Fibroblast of peridontal ligament (primary cell): Measurements from ENCODE around the gene MAMDC2.

Experiments used
- DNase-seq: peaks from one replicate; pipeline ENCODE4 v3.0.0-alpha.2; 2010; ENCODE audit errors: extremely low read depth

MAMDC2 gene, protein sequence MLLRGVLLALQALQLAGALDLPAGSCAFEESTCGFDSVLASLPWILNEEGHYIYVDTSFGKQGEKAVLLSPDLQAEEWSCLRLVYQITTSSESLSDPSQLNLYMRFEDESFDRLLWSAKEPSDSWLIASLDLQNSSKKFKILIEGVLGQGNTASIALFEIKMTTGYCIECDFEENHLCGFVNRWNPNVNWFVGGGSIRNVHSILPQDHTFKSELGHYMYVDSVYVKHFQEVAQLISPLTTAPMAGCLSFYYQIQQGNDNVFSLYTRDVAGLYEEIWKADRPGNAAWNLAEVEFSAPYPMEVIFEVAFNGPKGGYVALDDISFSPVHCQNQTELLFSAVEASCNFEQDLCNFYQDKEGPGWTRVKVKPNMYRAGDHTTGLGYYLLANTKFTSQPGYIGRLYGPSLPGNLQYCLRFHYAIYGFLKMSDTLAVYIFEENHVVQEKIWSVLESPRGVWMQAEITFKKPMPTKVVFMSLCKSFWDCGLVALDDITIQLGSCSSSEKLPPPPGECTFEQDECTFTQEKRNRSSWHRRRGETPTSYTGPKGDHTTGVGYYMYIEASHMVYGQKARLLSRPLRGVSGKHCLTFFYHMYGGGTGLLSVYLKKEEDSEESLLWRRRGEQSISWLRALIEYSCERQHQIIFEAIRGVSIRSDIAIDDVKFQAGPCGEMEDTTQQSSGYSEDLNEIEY

DNA sequence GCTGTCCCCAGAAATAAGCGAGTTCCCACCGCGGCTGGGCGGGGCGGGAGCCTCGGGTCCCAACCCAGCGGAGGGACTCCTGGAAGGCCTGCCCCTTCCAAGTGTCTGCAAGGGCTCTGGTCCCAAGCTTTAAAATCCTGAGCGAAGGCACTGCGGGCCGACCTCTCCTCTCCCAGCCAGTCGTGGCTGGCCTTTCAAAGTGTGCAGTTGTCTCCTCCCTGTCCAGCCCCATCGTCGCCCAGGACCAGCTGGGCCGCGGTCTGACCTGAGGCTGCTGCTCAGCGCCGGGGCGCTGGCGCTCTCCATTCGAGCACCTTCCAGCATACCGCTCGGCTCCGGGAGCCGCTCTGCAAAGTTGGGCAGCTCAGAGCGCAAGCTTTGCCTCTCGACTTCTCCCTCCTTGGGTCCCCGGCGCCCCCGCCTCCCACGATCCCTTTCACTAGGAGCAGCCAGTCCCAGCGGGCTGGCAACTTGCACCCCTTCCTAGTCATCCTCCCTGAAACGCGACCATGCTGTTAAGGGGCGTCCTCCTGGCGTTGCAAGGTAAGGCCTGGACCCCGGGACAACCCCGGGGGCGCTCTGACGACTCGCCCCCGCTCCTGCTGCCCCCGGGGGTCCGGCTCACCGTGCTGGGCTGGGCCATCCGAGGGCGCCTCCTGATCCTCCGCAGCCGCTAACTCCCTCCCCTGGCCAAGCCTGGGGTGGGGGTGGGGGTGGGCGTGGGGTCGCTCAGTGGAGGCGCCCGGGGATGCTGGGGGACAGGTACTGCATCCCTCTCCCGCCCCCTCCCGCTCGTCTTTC lies at the start of gene MAMDC2:
TSS of gene MAMDC2 (plus strand) at position 160 of the 801 bp plus-strand sequence. CDS start at position 510, 350 bp downstream.
- DNase-seq: peak; percentile 27

DNA sequence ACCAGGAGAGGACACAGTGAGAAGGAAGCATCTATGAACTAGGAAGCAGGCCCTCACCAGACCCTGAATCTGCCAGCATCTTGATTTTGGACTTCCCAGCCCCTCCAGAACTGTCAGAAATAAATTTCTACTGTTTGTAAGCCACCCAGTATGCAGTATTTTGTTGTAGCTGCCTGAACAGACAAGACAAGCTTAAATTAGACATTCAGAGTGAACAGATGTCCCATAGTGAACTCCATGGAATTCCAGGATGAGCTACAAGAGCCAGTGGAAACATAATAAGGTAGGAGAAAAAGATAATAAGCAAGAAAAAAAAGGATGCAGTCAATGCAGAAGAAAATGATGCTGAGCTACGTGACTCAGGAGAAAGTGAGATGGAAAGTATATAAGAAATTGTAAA lies 47.8 kb upstream of the MAMDC2 start:
- no peak for DNase-seq

DNA sequence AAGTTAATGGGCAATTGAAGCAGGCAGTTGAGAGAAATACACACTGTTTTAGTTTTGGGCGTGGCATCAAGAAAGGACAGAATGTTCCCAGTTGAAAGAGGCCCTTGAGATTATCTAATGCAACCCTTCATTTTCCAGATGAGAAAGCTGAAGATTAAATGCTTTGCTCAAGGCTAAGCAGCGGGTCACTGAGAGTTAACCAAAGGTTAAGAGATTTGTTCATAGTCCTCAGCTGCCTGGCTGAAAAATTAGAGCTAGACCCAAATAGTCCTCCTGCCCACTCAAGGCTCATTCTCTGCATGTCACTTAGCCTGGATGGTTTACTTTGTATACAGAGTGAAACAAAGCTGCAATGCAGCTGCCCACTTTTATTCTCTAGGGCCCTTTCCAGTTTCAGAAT lies 46.7 kb upstream of the MAMDC2 start:
- peak; percentile 37 for DNase-seq

DNA sequence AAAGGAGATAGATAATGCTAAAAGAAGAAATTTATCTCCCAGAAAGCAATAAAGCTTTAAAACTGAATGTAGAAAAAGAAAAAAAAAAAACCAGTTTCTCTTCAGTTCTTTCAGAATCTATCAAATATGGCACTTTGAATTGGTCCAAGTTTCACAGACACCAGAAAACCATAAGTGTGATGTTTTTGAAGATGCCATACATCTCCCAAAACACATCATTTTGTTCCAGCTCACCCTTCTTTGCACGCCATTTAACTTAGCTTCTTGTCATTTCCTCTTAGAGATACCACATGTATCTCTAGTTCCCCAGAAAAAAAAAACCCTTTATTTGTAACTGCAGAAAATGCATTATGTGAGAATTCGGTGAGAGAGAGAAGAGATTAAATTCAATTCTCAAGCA lies 46.1 kb upstream of the MAMDC2 start:
- DNase-seq: no peak

DNA sequence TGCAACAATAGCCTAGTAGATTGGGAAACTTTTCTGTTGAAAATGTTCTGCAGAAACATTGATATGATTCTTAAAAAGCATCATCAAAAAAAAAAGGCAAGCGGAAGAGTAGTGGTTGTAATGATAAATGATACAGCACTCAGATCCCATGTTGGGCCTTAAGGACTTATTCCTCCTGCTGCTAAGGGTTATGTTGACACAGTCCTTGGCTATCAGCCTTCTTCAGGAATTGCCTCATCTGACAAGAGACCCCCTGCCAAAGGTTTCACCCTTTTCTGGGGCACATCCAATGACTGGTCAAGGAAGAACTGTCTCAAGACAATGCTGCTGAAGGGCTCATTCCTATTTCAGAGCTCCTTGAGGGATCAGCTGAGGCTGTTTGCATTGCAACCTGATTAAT lies 44.3 kb upstream of the MAMDC2 start:
- no peak for DNase-seq

DNA sequence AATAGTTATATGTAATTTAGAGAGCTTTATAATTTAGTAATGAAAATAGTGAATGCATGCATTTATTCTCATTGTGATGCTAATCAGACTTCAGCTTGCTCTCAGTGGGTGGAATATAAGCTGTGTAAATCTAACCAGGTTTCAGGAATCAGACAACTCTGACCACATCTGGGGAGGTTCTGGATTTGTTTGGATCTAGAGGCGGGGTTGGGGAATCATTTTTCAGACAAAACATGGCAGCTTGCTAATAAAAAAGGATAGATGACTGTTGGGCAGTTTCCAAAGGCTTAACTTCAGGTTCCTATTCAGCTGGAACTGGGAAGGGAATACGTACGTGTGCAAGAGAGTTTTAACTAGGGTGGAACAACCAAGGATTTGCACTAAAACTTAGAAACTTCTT lies 43.2 kb upstream of the MAMDC2 start:
- DNase-seq: no peak

DNA sequence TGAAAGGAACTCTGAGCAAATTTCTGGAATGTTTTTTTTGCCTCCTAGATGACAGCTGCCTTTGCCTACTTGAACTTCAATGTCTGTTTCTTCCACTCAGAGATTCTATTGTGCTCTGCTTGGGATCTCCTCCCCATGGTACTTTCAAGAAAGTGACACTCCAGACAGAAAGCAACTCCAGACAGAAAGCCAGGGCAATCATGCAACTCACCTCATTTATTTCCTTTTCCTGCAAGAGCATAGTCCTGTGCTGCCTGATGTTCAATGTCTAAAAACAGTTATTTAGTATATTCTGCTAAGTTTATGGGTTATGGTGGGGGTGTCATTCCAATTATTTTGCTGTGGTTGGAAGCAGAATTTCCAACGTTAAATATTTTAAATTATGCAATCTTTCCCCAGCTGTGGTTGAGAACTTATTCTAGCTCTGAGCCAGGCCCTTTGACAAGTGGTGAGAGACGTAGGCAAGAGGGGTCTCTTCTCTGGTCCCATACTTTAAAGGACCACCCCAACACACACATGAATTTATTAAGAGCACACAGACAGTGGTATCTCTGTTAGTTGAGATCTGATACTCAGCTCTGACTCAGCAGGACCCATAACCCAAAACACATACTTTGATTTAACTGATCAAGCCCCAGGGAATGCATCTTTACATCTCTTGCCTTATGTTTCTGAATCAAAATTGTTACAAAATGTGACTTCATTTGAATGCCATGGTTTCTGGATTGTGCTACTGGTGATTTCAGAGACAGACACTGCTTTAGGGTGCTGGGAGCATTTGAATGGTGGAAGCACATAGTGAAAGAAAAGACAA lies 39.5 kb upstream of the MAMDC2 start:
- DNase-seq: peak; percentile 49

DNA sequence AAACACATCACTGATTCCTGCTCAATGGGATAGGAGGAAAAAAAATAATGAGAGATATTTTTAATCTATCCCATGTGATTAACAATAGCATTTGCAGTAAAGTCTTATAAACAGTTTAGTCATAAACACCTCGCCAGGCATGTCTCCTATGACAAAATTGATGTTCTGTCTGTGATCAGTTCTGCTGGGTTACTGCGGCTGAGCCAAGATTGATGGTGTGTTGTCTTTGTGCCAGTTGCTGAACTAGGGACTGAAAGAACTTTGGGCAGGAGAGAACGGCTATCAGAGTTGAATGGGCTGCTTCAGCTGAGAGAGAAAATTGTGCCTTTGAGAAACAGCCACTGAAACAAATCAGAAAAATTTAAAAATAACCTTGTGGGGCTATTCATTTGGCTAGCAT lies 37.3 kb upstream of the MAMDC2 start:
- DNase-seq: no peak

DNA sequence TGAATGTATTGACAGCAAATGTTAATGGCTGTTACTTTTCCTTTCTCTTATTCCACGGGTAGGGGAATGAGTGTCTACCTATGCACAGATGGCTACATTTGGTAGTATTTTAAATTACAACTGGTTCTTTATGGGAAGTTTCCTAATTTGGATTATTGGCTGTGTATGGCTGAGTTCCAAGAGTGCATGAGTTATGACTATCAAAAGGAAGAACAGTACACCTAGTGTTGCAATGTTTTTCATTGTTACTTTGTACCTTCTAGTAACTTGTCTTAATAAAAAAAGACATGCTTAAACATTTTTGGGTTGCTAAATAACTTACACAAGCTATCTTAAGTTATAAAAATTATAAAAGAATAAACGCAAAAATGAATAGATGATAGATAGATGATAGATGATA lies 35.8 kb upstream of the MAMDC2 start:
- DNase-seq: no peak

DNA sequence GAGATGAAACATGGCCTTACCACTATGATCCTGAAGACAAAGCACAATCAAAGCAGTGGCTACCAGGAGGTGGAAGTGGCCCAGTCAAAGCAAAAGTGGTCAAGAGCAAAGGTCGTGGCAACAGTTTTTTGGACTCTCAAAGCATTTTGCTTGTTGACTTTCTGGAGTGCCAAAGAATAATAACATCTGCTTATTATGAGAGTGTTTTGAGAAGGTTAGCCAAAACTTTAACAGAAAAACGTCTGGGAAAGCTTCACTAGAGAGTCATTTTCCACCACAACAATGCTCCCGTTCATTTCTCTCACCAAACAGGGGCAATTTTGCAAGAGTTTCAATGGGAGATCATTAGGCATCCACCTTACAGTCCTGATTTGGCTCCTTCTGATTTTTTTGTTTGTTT lies 33.6 kb upstream of the MAMDC2 start:
- DNase-seq: no peak

DNA sequence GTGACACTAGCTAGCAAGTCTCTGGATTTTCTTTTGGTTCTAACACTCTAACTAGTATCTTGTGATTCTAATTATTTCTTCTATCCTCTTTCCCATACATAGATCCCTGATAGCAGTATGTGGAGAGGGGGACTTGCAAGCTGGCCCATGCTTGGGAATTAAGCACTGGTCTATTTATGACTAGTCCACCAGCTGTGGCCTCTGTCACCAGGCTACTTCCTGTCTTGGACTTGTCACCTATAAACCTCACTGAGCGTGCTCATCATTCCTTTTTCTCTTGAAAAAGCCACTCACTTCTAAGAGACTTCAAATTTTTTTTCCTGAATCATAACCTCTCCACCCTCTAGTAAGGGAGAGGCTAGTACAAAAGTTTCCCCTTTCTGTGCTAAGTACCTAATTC lies 32.3 kb upstream of the MAMDC2 start:
- no peak for DNase-seq

DNA sequence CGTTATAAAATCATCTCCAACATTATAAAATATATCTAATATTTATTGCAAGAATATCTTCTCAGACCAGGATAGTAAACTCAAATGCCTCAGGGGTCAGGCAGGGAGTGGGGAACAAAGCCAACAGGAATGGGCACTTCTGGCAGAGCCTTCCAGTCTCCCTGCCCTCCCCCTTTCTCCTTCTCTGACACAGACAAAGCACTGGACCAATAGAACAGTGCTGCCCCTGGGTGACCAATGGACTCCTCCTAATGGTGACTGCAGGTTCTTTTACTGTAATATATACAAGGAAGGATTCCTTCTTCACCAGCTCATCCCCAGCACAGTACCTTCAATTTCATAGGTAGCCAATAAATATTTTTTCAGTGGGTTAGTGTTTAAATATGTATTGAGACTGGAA lies 31.1 kb upstream of the MAMDC2 start:
- DNase-seq: no peak

DNA sequence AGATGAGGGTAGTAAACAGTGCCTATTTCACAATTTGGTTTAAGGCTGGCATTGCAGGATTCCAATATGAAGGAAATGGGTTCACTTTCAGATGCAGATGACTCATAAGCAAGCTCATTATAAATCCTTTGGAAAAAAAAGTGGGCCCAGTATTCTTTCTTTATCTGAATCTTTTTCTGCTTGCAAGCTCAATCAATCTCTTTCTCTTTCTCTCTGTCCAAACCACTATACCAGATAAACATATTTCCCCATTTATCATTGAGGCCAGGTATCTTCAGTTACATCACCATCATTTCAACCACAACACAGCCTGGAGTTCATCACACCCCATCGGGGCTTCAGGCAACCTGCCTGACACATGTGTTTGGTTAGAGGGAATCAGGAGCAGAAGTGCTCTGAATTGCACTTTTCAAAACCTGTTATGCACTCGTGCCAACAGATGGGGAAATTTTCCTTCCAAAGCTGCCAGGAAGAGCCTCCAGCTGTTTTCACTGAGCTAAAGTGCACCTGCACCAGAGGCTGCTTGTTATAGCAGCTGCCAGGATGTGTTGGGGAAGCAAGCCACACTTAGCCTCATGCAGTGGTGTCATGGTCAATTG lies 30.0 kb upstream of the MAMDC2 start:
- DNase-seq: peak; percentile 83

DNA sequence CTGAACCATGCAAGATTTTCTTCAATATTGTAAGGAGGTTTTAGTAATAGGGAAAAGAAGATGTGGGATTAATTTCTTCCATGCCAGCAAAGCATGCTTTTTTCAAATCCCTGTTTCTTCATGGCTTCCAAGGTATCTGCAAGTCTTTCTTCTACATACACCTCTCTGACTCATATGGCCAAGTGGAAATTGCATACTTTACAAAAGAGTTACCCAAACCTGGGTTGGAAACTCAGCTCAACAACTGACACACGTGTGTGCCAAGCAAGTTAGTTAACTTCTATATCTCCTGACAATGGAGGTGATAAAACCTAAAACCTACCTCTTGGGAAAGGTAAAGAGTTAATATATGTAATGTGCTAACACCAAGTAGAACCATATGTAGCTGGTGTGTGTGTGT lies 28.5 kb upstream of the MAMDC2 start:
- DNase-seq: no peak

DNA sequence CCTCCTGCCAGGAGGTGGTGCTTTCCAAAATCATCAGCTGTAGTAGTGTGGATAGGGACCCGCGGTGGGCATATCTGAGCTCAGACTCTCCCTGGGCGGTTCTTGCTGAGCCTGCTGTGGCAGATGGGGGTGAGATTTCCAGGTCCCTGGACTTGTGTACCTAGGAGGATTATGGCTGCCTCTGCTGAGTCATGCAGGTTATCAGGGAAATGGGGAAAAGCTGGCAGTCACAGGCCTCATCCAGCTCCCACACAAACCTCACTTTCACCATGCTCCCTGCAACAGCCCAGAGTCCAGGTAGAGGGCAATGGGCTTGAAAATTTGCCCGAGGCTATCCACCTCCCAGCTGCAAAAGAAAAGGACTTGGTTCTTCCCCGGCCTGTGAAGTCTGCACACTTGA lies 23.4 kb upstream of the MAMDC2 start:
- no peak for DNase-seq

DNA sequence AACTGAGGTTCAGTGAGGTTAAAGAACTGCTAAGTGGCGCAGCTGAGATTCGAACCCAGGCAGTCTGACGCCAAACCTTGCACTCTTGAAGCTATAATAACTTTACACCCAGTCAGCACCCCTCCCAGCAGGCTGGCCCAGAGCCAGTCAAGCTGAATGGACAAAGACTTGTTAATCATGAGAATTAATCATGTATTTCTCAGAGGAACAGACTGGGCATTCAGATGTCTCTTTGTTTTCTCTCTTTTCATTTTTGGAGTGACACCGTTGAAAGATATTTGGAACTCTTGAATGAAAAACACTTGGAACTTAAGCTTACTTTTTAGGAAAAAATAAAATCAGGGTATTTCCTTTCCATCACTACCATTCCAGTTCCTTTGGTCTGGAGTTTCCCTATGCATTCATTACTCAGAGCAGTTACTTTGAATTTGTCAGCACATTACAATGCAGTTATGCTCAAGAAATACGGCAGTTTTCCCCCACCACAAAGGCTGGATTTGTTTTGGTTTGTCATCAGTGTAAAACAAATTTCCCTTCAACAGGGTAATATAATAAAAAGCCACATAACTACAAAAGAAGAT lies 22.6 kb upstream of the MAMDC2 start:
- DNase-seq: peak; percentile 91

DNA sequence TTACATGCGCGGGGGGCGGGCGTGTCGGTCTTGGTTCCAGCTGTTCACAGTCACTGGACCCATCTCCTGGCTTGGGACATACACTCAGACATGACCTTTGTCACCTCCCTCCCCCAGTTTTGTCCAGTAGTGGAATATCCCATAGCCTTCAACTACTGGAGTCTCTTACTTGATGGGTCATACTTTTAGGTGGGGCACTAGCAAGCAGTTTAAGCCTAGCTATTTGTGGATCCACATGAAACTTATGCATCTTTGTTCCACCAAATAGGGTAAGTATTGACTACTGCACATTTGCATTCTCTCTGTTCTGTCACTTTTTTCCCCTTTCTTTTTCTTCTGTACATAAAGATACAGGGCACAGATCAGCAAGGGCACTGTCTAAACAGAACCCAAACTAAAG lies 15.4 kb upstream of the MAMDC2 start:
- DNase-seq: no peak

DNA sequence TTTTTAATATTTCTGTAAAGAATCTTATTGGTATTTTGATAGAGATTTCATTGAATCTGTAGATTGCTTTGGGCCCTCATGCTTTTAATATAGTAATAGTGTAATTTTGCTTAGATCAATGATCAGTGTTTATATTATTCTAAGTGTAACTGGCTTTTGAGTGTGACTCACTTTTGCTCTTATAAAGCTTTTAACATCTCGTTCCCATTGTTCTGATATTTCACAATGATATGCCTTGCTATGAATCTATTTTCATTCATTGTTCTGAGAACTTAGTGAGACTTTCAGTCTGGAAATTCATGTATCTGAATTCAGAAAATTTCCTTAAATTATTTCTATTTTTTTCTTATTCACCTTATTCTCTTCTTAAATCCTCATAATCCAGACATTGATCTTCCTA lies 13.5 kb upstream of the MAMDC2 start:
- no peak for DNase-seq

DNA sequence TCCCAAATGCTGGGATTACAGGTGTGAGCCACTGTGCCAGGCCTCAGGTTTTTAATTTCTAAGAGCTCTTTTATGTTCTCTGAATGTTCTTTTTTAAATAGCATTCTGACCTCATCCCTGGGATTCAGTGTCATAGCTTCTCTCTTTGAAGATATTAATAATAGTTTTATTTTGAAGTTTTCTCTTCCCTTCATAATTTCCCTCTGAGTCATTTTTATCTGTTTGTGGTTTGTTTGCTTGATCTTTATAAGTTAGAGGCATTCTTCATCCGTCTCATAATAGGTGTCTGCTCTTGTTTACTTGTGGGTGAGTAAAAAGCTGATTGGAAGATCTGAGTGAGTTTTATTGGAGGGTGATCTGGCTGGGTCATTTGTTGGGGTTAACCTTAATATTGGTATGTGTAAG lies 12.5 kb upstream of the MAMDC2 start:
- no peak for DNase-seq

DNA sequence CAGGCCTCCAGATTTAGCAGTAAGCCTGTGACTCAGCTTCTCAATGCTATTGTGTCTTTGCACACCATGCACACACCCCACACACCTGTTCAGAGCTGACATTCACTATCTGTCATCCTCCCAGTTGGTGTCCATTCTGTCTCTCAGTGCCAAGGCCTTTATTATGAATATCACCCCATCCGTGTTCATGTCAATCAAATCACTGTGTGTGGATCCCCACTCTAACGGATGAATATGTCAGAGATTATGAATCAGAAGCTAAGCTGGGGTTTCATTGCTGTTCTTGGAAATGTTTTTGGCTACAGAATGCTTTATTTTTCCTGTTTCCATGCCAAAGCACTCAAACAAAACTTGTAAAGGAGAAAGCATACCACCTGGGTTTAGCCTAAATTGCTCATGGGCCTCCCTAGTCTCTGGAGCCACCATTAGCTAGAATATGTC lies 9.4 kb upstream of the MAMDC2 start:
- no peak for DNase-seq

DNA sequence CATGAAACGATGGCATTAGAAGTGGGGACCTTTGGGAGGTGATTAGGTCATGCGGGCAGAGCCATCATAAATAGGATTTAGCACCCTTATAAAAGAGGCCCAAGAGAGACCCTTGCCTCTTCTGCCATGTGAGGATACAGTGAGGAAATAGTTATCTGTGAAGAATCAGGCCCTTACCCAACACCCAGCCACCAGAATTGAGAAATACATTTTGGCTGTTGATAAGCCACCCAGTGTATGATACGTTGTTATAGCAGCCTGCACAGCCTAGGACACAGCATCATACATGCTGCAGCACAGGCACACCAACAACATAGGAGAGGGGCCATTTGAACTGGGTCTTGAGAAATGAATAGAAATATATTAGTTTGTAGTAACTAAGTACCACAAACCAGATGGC lies 8.0 kb upstream of the MAMDC2 start:
- DNase-seq: no peak
